Measurements from ENCODE around the gene FLT4. TPM values are rescaled to one million over a fixed set of nuclear protein-coding genes. Genes with fewer than 3 reads are reported as not detected.
"Not testable (repeated sequence)": the region's sequence is repeated elsewhere in the genome, so short reads cannot be mapped to it uniquely, and the experiment has no call there.

The FLT4 gene
- polyA plus RNA-seq, 1 donor: 7.3 TPM

DNA sequence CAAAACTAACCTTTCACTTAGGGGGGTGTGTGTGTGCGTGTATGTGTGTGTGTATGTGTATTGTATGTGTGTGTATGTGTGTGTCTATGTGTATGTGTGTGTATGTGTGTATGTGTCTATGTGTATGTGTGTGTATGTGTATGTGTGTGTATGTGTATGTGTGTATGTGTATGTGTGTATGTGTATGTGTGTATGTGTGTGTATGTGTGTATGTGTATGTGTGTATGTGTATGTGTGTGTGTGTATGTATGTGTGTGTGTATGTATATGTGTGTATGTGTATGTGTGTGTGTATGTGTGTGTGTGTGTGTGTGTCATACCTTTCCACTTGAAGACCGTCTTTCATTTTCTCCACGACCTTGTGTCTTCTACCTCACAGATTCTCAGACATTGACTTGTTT, 20.8 kb upstream of the FLT4 start:
- no peak for DNase-seq (ENCODE audit: low read depth)

GRCh38 chr5:180669661-180670060, 20.3 kb upstream of the FLT4 start:
- DNase-seq (ENCODE audit: low read depth): no peak

- no peak for DNase-seq (ENCODE audit: low read depth)
Measured at GRCh38 chr5:180668835-180669596, 19.6 kb upstream of the FLT4 start.

DNA sequence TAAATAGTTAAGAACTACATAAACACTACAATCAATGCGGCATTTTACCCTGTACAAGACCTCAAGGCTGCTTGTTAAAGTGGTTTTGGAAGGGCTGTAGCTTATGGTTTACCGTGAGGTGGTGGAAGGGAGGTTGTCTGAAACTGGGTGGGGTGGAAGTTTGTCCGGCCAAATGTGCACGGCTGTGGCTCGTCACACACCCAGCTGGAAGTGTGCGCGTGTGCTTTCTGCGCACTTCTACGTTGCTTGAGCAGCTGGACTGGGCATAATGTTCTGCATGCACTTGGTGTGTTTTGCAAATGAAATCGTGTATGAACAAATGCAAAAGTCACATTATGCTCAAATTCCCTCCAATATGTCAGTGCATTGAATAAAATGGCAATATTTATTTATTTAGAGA, 17.4 kb upstream of the FLT4 start:
- DNase-seq (ENCODE audit: low read depth): no peak

DNA sequence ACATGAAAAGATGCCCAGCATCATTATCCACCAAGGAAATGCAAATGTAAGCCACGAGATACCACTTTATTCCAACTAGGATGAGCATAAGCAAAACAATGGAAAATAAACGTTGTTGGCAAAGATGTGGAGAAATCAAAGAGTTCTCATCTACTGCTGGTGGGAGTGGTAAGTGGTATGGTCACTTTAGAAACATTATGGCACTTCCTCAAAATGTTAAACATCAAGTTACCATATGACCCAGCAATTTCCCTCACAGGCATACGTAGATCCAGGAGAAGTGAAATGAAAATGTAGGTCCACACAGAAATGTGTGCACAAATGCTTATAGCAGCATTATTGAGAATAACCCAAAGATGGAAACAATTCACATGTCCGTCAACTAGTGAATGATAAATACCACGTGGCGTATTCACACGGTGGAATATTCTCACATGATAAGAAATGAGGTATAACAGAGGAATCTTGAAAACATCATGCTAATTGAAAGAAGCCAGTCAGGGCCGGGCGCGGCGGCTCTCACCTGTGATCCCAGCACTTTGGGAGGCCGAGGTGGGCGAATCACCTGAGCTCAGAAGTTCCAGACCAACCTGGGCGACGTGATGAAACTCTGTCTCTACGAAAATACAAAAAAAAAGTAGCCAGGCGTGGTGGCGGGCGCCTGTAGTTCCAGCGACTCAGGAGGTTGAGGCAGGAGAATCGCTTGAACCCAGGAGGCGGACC, 16.4 kb upstream of the FLT4 start:
- no peak for DNase-seq (ENCODE audit: low read depth)

DNA sequence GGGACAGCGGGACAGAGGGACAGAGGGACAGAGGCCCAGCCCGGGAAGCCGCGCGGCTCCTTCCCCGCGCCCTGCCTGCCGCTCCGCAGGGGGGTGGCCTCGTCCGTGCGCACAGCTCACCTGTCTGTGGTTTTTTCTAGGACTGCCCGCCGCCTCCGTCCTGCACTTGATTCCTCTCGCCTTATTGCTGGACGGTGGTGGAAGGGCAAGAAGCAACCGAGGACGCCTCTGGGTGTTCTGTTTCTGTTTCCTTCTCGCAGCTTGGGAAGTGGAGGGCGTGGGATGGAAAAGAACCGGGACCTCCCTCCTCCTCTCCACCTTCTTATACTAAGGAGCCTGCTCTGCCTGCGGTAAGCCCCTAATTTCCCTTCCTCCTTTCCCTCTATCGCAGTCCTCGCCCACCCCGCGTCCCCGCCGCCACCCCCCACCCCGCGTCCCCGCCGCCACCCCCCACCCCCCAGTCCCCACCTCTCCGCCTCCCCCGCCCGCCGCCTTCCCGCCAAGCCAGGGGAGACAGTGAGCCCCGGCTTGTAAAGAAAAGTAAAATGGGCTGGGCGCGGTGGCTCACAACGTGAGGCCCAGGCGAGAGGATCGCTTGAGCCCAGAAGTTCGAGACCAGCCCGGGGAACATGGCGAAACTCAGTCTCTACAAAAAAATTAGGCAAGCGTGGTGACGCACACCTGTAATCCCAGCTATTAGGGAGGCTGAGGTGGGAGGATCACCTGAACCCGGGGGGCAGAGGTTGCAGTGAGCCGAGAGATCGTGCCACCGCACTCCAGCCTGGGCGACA, 9.6 kb upstream of the FLT4 start:
- no peak for DNase-seq (ENCODE audit: low read depth)

- DNase-seq (ENCODE audit: low read depth): not testable (repeated sequence)
Measured at GRCh38 chr5:180655243-180655642, 5.8 kb upstream of the FLT4 start.

GRCh38 chr5:180652771-180653170, 3.4 kb upstream of the FLT4 start:
- no peak for DNase-seq (ENCODE audit: low read depth)

DNA sequence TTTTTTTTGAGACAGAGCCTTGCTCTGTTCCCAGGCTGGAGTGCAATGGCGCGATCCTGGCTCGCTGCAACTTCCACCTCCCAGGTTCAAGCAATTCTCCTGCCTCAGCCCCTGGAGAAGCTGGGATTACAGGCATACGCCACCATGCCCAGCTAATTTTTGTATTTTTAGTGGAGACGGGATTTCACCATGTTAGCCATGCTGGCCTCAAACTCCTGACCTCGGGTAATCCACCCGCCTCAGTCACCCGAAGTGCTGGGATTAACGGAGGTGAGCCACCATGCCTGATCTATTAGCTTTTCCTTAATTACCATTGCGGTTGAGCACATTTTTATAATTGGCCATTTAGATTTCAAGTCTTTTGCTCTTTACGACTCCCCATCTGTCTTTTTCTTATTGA, 2.9 kb upstream of the FLT4 start:
- DNase-seq (ENCODE audit: low read depth): no peak

DNA sequence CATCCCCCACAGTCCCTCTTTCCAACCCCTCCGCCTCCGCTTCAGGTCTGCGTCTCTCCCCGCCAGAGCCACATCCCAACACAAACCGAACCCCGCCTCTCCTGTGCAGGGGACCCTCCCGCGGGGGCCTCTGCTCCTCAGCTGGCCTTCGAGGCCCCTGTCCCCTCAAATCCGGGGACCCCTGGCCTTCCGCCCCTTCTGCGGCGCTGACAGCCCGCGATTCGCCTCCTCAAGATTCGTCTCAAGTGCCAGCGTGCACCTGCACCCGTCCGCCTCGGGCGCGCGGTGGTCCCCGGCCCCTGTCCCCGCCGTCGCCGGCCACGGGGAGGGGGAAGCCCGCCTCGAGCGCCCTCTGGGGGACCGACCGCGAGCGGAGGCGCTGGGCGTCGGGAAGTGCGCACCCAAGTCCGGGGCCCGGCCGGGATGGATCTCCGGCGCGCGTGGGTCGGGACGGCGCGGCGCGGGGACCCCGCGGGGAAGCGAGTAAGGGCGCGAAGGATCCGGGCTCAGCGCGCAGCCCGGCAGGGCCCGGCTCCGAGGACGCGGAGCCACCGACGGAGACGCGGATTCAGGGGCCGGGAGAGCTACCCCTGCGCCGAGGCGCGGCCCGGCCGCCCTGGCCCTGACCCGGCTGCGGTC, 623 bp downstream of the FLT4 start:
- DNase-seq (ENCODE audit: low read depth): no peak

- no peak for DNase-seq (ENCODE audit: low read depth)
Measured at GRCh38 chr5:180647941-180648500, 1.4 kb downstream of the FLT4 start.

DNA sequence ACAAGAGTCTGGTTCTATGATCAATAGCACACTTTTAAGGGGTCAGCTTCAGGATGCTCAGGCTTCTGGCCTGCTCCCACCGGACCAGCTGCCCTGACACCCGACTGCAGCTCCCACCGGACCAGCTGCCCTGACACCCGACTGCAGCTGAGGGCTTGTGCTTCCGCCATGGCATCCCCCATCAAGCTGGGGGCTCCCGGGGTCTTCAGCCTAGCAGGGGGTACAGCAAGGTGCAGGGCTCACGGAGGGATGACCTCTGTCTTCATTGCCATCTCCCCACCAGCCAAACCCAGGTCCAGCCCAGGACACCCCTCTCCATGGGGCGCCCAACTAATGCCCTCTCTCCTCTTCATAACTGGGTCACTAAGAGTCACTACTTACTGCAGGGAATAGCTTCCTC, 1.9 kb downstream of the FLT4 start:
- no peak for DNase-seq (ENCODE audit: low read depth)

DNA sequence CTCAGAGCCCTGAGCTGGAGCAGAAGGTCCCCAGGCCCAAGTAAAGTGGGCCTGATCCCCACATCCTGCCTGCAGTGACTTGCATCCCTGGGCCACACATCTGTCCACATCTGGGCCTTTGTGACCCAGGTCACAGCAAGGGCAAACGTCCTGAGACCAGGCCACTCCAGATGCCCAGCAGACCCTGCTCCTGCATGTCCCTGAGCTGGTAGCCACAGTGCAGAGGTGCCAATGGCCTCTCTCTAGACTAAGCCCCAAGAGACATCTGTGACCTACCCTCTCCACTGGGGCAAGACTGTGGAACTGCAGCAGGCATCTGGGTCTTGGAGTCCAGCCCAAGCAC, 2.5 kb downstream of the FLT4 start:
- DNase-seq (ENCODE audit: low read depth): no peak

GRCh38 chr5:180646289-180646962, 3.0 kb downstream of the FLT4 start:
- no peak for DNase-seq (ENCODE audit: low read depth)

GRCh38 chr5:180645274-180646204, 3.9 kb downstream of the FLT4 start:
- DNase-seq (ENCODE audit: low read depth): no peak

- no peak for DNase-seq (ENCODE audit: low read depth)
Measured at GRCh38 chr5:180644825-180645273, 4.6 kb downstream of the FLT4 start.

- no peak for DNase-seq (ENCODE audit: low read depth)
Measured at GRCh38 chr5:180644129-180644824, 5.1 kb downstream of the FLT4 start.

GRCh38 chr5:180643191-180643851, 6.1 kb downstream of the FLT4 start:
- no peak for DNase-seq (ENCODE audit: low read depth)

GRCh38 chr5:180642779-180643178, 6.6 kb downstream of the FLT4 start:
- DNase-seq (ENCODE audit: low read depth): no peak

Data from forelimb muscle (tissue), 1 donor.